K562 (cell line): ENCODE measurements around the gene ALG14. TPM values are rescaled to one million over a fixed set of nuclear protein-coding genes. Genes with fewer than 3 reads are reported as not detected.

Source experiments
- BACH1 ChIP-seq: fragments of 200-800 bp; sonication (Bioruptor generic); IDR thresholded peaks from 2 replicates; pipeline ENCODE4 v1.6.1; 2016; ENCODE audit warnings: missing genetic modification characterization, missing compliant biosample characterization
- BCL6 ChIP-seq: fragments of 250-450 bp; sonication (Bioruptor Pico); IDR thresholded peaks from 2 replicates; pipeline ENCODE4 v1.4.0; 2020
- DIDO1 ChIP-seq: fragments of 450-650 bp; IDR thresholded peaks from 2 replicates; pipeline ENCODE4 v1.6.1; 2016; ENCODE audit warnings: low read depth, missing biosample characterization, missing genetic modification characterization
- E2F6 ChIP-seq, 2 experiments: IDR thresholded peaks; 2 replicates each; pipeline ENCODE4 v1.6.1; 2011; ENCODE audit warnings: borderline replicate concordance in 1 of 2, control low read depth in 1 of 2, low read depth in 1 of 2, low read length in 1 of 2, mild to moderate bottlenecking in 1 of 2, mixed read lengths in 1 of 2, moderate library complexity in 1 of 2; ENCODE audit not compliant: insufficient read depth in 1 of 2, insufficient read length in 1 of 2, poor library complexity in 1 of 2, severe bottlenecking in 1 of 2; ENCODE audit errors: extremely low read depth in 1 of 2
- FOXK2 ChIP-seq, 2 experiments: fragments of 450-650 bp; IDR thresholded peaks in 1 of 2; conservative IDR thresholded peaks in 1 of 2; 2 replicates each; pipeline ENCODE4 v1.6.1; 2016; ENCODE audit warnings: low read depth in 2 of 2, mild to moderate bottlenecking in 1 of 2
- LEF1 ChIP-seq: fragments of 450-650 bp; IDR thresholded peaks from 2 replicates; pipeline ENCODE4 v1.6.1; 2016; ENCODE audit warnings: mild to moderate bottlenecking
- MCM5 ChIP-seq: fragments of 450-650 bp; IDR thresholded peaks from 2 replicates; pipeline ENCODE4 v1.6.1; 2016; ENCODE audit warnings: low read depth
- MNT ChIP-seq, 2 experiments: fragments of 450-650 bp; conservative IDR thresholded peaks; 2 replicates each; pipeline ENCODE4 v1.6.1; 2017; ENCODE audit warnings: mild to moderate bottlenecking in 2 of 2, moderate library complexity in 2 of 2
- POU5F1 ChIP-seq: fragments of 150-350 bp; IDR thresholded peaks from 2 replicates; pipeline ENCODE4 v1.6.1; 2014; ENCODE audit warnings: borderline replicate concordance, low read length, low read depth, mild to moderate bottlenecking; ENCODE audit not compliant: partially characterized antibody
- TAF9B ChIP-seq: fragments of 450-650 bp; IDR thresholded peaks from 2 replicates; pipeline ENCODE4 v1.6.1; 2018; ENCODE audit warnings: mild to moderate bottlenecking; ENCODE audit not compliant: partially characterized antibody
- TBL1XR1 ChIP-seq, 2 experiments: IDR thresholded peaks; 2 replicates each; pipeline ENCODE4 v1.6.1; 2012; ENCODE audit warnings: improper control_type of control experiment in 2 of 2, low read length in 2 of 2, mild to moderate bottlenecking in 1 of 2
- ZFP91 ChIP-seq: sonication (generic); formaldehyde crosslinking; IDR thresholded peaks from 2 replicates; pipeline ENCODE4 v1.8.0; 2022; ENCODE audit warnings: mild to moderate bottlenecking, missing genetic modification reagents
- ZNF143 ChIP-seq: sonication (generic); formaldehyde crosslinking; IDR thresholded peaks from 2 replicates; pipeline ENCODE4 v1.9.0; 2022; ENCODE audit warnings: mild to moderate bottlenecking, missing genetic modification reagents
- polyA plus RNA-seq, 8 experiments: library from polyadenylated mRNA; depleted of rRNA in 4 of 8; stranded (reverse) in 5 of 8; unstranded in 3 of 8; fragments of >200 nt; fragmentation: Nextera tagmentation in 2 of 8; fragmentation: Illumina TruSeq in 1 of 8; extraction: Ambion mirVana in 2 of 8; extraction: Trizol in 1 of 8; gene quantifications; 2 replicates each; pipeline versions ENCODE4 v1.2.1 to v1.2.3, GENCODE V29; 2011 to 2014; ENCODE audit warnings: inconsistent platforms in 1 of 8, missing spikeins in 1 of 8
- total RNA-seq, 7 experiments: library from RNA; depleted of rRNA in 6 of 7; stranded (reverse); fragments of >200 nt in 6 of 7; fragmentation: Illumina TruSeq in 2 of 7; extraction: Trizol in 2 of 7; gene quantifications; 2 replicates each; pipeline versions ENCODE4 v1.2.1 to v1.2.3, GENCODE V29; 2011 to 2021; ENCODE audit warnings: low replicate concordance in 1 of 7
- TF ChIP-seq, protein P1 (sequence below), 2 experiments: IDR thresholded peaks in 1 of 2; conservative IDR thresholded peaks in 1 of 2; 2 replicates each; pipeline ENCODE4 v1.6.1; 2016; ENCODE audit warnings: low read depth in 2 of 2, mild to moderate bottlenecking in 1 of 2, missing compliant biosample characterization in 1 of 2, missing genetic modification characterization in 1 of 2, moderate library complexity in 1 of 2
- TF ChIP-seq, protein P2 (sequence below): fragments of 250-450 bp; sonication (Bioruptor Pico); IDR thresholded peaks from 2 replicates; pipeline ENCODE4 v1.5.0; 2022; ENCODE audit warnings: mild to moderate bottlenecking

ALG14 gene
- total and polyA plus RNA-seq, 9 of the 15 experiments (the other 6 are each of a cell fraction or from before 2014, with no cell fraction given) = 2.8 to 16.2 (median 4.9) TPM

GRCh38 chr1:95072532-95073419, at the start of gene ALG14 (continued):
- TF ChIP-seq ZFP91 (CRISPR knock-in tag) (peak; percentile 60; the same call in 1 of the 2 replicates), TAF9B (peak; percentile 25), BCL6 (CRISPR knock-in tag) (0 out of 2 replicates have a peak, but pooled peaks have one; percentile 39), ZNF143 (CRISPR knock-in tag) (peak; percentile 95), E2F6 (IDR thresholded peaks at IDR 0.05; ENCODE audit: borderline replicate concordance in 1 of 2, extremely low read depth in 1 of 2, insufficient read depth in 1 of 2, insufficient read length in 1 of 2, low read depth in 1 of 2, low read length in 1 of 2, poor library complexity in 1 of 2, severe bottlenecking in 1 of 2) (peak in 1 of 2 experiments; percentile 34), DIDO1 (tag) (peak; percentile 86), MCM5 (no peak), BACH1 (tag) (peak; percentile 81; the same call in 1 of the 2 replicates), FOXK2 (conservative IDR thresholded peaks at IDR 0.05 in 1 of 2, IDR thresholded peaks at IDR 0.05 in 1 of 2; ENCODE audit: low read depth in 2 of 2) (peak; percentile 80 to 83; a peak in 3 of 4 replicates), POU5F1 (peak; percentile 94), TBL1XR1 (IDR thresholded peaks at IDR 0.05; ENCODE audit: low read length in 2 of 2) (0 out of 4 replicates have a peak, but pooled peaks of 1 of the 2 experiments have one; percentile 17), MNT (conservative IDR thresholded peaks at IDR 0.05) (peak; percentile 86 to 90), LEF1 (no peak)
- TF ChIP-seq, protein P1, sequence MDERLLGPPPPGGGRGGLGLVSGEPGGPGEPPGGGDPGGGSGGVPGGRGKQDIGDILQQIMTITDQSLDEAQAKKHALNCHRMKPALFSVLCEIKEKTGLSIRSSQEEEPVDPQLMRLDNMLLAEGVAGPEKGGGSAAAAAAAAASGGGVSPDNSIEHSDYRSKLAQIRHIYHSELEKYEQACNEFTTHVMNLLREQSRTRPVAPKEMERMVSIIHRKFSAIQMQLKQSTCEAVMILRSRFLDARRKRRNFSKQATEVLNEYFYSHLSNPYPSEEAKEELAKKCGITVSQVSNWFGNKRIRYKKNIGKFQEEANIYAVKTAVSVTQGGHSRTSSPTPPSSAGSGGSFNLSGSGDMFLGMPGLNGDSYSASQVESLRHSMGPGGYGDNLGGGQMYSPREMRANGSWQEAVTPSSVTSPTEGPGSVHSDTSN (CRISPR knock-in tag; IDR thresholded peaks at IDR 0.05; ENCODE audit: low read depth) = no peak
- TF ChIP-seq, protein P1 (tag; conservative IDR thresholded peaks at IDR 0.05; ENCODE audit: low read depth) = peak; percentile 58
- TF ChIP-seq, protein P2, sequence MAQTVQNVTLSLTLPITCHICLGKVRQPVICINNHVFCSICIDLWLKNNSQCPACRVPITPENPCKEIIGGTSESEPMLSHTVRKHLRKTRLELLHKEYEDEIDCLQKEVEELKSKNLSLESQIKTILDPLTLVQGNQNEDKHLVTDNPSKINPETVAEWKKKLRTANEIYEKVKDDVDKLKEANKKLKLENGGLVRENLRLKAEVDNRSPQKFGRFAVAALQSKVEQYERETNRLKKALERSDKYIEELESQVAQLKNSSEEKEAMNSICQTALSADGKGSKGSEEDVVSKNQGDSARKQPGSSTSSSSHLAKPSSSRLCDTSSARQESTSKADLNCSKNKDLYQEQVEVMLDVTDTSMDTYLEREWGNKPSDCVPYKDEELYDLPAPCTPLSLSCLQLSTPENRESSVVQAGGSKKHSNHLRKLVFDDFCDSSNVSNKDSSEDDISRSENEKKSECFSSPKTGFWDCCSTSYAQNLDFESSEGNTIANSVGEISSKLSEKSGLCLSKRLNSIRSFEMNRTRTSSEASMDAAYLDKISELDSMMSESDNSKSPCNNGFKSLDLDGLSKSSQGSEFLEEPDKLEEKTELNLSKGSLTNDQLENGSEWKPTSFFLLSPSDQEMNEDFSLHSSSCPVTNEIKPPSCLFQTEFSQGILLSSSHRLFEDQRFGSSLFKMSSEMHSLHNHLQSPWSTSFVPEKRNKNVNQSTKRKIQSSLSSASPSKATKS (CRISPR knock-in tag) = no peak
